A673 (cell line): ENCODE results near the gene ATG9B. TPM values are rescaled to one million over a fixed set of nuclear protein-coding genes. Genes with fewer than 3 reads are reported as not detected.

ENCODE experiments used
- BruUV-seq: library from RNA; stranded (reverse); fragments of 400-500 nt; replicated peaks from 2 replicates; lab custom pipeline; 2021; lab: Mats Ljungman, UMichigan
- CTCF ChIA-PET: fragments of 300-600 bp; sonication (Branson Sonifier 250); formaldehyde crosslinking; loops from one replicate; lab custom pipeline; 2022; ENCODE audit warnings: antibody characterized with exemption; lab: Charles Lee
- POLR2A ChIA-PET: fragments of 300-600 bp; sonication (Branson Sonifier 250); formaldehyde crosslinking; loops from one replicate; lab custom pipeline; 2022; ENCODE audit warnings: antibody characterized with exemption; ENCODE audit not compliant: low non-redundant PET; lab: Charles Lee
- DNase-seq: peaks from one replicate; pipeline ENCODE4 v3.0.0-alpha.2; 2015; ENCODE audit warnings: low spot score
- H3K27ac ChIP-seq: fragments of 200-600 bp; sonication (generic); 2 replicates; pipeline ENCODE4 v1.5.1; 2016; ENCODE audit warnings: mixed run types, low read depth, mild to moderate bottlenecking, mixed read lengths, antibody characterized with exemption, low read length; ENCODE audit not compliant: poor library complexity, severe bottlenecking
- H3K27me3 ChIP-seq: fragments of 200-600 bp; sonication (generic); replicated peaks from 2 replicates; pipeline ENCODE4 v1.6.1; 2017; ENCODE audit warnings: mixed run types, low read depth, mild to moderate bottlenecking, mixed read lengths, antibody characterized with exemption, low read length; ENCODE audit not compliant: insufficient read depth, poor library complexity
- H3K36me3 ChIP-seq: fragments of 200-600 bp; sonication (generic); 2 replicates; pipeline ENCODE4 v1.6.1; 2016; ENCODE audit warnings: mixed run types, mild to moderate bottlenecking, mixed read lengths, antibody characterized with exemption, low read length; ENCODE audit not compliant: insufficient read depth, poor library complexity, severe bottlenecking
- H3K4me1 ChIP-seq: fragments of 200-600 bp; sonication (generic); 2 replicates; pipeline ENCODE4 v1.6.1; 2017; ENCODE audit warnings: mixed run types, mild to moderate bottlenecking, mixed read lengths, antibody characterized with exemption, low read length; ENCODE audit not compliant: insufficient read depth, poor library complexity, severe bottlenecking
- H3K4me3 ChIP-seq: fragments of 200-600 bp; sonication (generic); 2 replicates; pipeline ENCODE4 v1.5.1; 2016; ENCODE audit warnings: low read depth, mixed run types, mild to moderate bottlenecking, mixed read lengths, low read length; ENCODE audit not compliant: poor library complexity, severe bottlenecking
- H3K9me3 ChIP-seq: fragments of 200-600 bp; sonication (generic); 2 replicates; pipeline ENCODE4 v1.6.1; 2016; ENCODE audit warnings: mixed run types, low read depth, mild to moderate bottlenecking, mixed read lengths, antibody characterized with exemption, low read length; ENCODE audit not compliant: poor library complexity, severe bottlenecking
- EZH2 ChIP-seq: fragments of 200-600 bp; sonication (generic); IDR thresholded peaks from 2 replicates; pipeline ENCODE4 v1.6.1; 2017; ENCODE audit warnings: borderline replicate concordance, low read depth, mild to moderate bottlenecking, mixed read lengths, antibody characterized with exemption, low read length; ENCODE audit not compliant: poor library complexity, severe bottlenecking
- intact Hi-C: fragments of 100-400 bp; cut with micrococcal nuclease; formaldehyde crosslinking; loops from one replicate; pipeline ENCODE4 v1.10.0; 2022; ENCODE audit not compliant: unreplicated experiment
- total RNA-seq: library from RNA; stranded (reverse); gene quantifications from 2 replicates; pipeline ENCODE4 v1.2.3, GENCODE V29; 2021
- TF ChIP-seq, protein P1 (sequence below): fragments of 300-800, 200-600 bp; sonication (generic); conservative IDR thresholded peaks from 2 replicates; pipeline ENCODE4 v1.5.1; 2017; ENCODE audit warnings: low read depth, mild to moderate bottlenecking, antibody characterized with exemption, low read length, moderate library complexity, mixed read lengths

ATG9B gene
- total RNA-seq, 1 experiment from 2014 or later, result 1.9 TPM

DNA sequence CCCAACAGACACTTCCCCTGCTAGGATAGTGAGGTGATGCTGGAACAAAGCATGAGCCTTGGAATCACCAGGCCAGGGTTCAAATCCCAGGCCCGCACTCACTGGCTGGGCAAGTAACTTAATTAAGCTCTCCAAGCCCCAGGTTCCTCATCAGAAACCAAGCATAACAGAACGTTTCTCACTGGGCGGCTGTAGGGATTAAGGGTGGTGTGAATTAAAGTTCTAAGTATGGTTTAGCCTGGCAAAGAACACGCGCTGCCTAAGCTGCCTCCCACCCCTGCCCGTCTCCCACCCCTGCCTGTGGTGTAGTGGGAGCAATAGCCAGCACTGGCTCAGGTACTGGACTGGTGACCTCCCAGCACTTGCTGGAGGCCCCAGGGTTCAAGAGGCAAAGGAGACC is 40.7 kb upstream of the ATG9B start:
- CTCF ChIA-PET, result no interaction called here
- H3K27me3 ChIP-seq, result no peaks in the 10 kb centered on the region
- H3K9me3 ChIP-seq, result no peaks in the 10 kb centered on the region
- TF ChIP-seq EZH2, result no peak
- TF ChIP-seq, protein P1, sequence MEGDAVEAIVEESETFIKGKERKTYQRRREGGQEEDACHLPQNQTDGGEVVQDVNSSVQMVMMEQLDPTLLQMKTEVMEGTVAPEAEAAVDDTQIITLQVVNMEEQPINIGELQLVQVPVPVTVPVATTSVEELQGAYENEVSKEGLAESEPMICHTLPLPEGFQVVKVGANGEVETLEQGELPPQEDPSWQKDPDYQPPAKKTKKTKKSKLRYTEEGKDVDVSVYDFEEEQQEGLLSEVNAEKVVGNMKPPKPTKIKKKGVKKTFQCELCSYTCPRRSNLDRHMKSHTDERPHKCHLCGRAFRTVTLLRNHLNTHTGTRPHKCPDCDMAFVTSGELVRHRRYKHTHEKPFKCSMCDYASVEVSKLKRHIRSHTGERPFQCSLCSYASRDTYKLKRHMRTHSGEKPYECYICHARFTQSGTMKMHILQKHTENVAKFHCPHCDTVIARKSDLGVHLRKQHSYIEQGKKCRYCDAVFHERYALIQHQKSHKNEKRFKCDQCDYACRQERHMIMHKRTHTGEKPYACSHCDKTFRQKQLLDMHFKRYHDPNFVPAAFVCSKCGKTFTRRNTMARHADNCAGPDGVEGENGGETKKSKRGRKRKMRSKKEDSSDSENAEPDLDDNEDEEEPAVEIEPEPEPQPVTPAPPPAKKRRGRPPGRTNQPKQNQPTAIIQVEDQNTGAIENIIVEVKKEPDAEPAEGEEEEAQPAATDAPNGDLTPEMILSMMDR, result no peak
- POLR2A ChIA-PET, result no interaction called here
- H3K4me1 ChIP-seq, result peaks cover 17% of the 10 kb centered on the region
- BruUV-seq, result no TSS peak
- no peak for DNase-seq
- no peak overlapping the region for H3K27ac ChIP-seq
- peaks cover 43% of the 10 kb centered on the region for H3K36me3 ChIP-seq
- intact Hi-C loops, result no loop called here
- H3K4me3 ChIP-seq, result no peak overlapping the region

DNA sequence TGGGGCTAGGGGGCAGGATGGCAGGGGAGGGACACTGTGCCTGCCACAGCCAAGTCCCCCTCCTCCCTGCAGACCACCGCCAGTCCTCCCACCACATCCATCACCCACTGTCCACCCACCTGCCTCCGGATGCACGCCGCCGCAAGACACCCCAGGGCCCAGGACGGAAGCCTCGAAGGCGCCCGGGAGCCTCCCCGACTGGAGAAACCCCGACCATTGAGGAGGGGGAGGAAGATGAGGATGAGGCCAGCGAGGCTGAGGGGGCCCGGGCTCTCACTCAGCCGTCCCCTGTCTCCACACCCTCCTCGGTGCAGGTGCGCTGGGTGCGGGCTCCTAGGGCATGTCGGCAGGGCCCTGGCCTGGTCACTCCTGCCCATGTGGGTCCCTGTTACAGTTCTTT is 40.2 kb upstream of the ATG9B start:
- Histone ChIP-seq H3K36me3 (peaks cover 38% of the 10 kb centered on the region), H3K4me1 (peaks cover 17% of the 10 kb centered on the region), H3K4me3 (no peak overlapping the region), H3K27me3 (no peaks in the 10 kb centered on the region), H3K9me3 (no peaks in the 10 kb centered on the region), H3K27ac (no peak overlapping the region)
- POLR2A ChIA-PET, result no interaction called here
- intact Hi-C loops, result no loop called here
- no TSS peak for BruUV-seq
- CTCF ChIA-PET, result no interaction called here
- no peak for TF ChIP-seq EZH2
- TF ChIP-seq, protein P1, result no peak
- no peak for DNase-seq

DNA sequence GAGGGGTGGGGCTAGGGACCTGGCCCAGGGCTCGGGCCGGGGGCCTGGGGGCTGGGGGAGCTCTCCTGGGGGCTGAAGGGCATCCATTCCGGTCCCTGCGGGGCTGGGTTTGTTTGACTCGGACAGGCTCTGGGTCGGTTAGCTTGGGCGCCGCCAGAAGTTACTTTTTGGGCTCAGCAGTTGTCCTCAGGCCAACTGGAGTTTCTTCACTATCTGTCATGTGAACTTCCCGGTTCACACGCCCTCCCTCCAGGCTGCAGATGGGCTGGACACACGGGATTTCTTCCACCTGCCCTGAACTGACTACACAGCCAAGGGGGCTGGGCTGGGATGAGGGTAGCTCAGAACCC is 38.9 kb upstream of the ATG9B start:
- H3K4me3 ChIP-seq, result no peak overlapping the region
- DNase-seq, result no peak
- H3K27ac ChIP-seq, result no peak overlapping the region
- intact Hi-C loops, result no loop called here
- BruUV-seq, result no TSS peak
- TF ChIP-seq EZH2, result no peak
- TF ChIP-seq, protein P1, result no peak
- H3K4me1 ChIP-seq, result peaks cover 26% of the 10 kb centered on the region
- ChIA-PET POLR2A (no interaction called here), CTCF (interaction anchor here (0.7 to 1.0 kb wide), 2 partner anchors 45 to 98 kb away, joined by 3 to 4 read pairs; no protein-coding TSS in a partner anchor)
- H3K36me3 ChIP-seq, result peaks cover 31% of the 10 kb centered on the region
- no peaks in the 10 kb centered on the region for H3K27me3 ChIP-seq
- H3K9me3 ChIP-seq, result no peaks in the 10 kb centered on the region
